NOMO-1 treated with dmso at 0.1 percent for 144 hours (cell line): ENCODE data around the gene PCMTD2.
"Not testable (repeated sequence)": the region's sequence is repeated elsewhere in the genome, so short reads cannot be mapped to it uniquely, and the experiment has no call there.

ENCODE experiments used
- DNase-seq: peaks from one replicate; lab custom pipeline; 2025; ENCODE audit not compliant: unreplicated experiment; lab: John Stamatoyannopoulos, UW

The PCMTD2 gene

DNA sequence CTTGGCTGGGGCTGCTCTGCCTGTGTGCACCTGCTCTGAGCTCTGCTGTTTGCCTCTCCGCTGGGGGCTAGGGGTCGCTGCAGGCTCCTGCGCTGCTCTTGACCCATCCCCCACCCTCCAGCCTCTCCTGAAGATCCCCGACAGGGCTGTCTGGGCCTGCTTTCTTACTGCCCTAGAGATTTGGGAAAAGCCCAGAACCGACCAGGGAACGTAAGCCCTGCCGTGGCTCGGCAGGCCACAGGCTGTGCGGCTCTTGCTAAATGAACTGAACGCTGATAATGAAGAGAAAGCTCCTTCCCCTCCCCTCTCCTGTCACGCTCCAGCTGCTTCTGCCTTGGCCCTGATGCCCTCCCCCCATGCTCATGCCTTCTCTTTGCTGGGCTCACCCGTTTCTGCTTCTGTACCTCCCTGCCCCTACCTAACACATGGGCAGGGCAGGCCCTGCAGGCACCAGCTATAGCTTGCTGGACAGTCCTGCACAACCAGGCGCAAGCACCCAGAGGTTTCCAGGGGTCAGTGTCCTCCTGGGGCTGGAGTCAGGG, 32.0 kb upstream of the PCMTD2 start:
- no peak for DNase-seq

- no peak for DNase-seq
Measured at GRCh38 chr20:64224351-64225170, 31.0 kb upstream of the PCMTD2 start.

GRCh38 chr20:64225171-64225595, 30.4 kb upstream of the PCMTD2 start:
- no peak for DNase-seq

DNA sequence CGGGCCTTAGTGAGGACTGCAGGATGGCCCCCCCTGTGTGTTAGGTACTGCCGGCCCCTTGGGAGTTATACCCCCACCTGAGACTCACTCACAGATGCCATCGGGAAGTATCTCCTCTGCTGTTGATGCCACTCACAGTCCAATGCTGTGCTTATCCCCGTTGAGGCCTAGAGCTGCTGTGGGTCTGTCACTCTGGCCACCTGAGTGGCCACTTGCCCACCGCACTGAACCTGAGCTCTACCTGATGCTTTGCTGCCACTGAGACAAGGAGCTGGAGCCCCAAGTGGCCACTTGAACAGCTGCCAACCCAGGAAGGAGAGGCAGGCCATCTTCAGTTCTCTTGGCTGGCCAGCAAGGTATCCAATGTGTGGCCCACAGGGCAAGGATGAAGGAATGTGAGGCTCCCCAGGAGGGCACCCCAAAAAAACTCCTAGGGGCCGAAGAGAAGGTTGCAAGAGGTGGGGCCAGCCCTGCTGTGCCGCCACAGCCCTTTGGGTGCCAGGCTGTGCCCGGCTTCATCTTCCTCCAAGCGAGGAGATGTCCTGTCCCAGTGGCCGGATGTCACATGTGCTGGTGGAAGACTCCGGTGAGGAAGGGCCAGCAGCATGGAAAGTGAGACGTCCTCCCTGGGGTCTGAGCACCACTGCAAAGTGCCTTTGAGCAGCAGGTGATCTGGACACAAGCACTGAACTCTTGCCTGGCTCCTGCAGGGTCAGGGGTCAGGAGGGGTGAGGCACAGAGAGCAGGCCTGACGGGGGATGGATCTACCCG, 29.5 kb upstream of the PCMTD2 start:
- DNase-seq = no peak

GRCh38 chr20:64226686-64227580, 28.6 kb upstream of the PCMTD2 start:
- DNase-seq = no peak

DNA sequence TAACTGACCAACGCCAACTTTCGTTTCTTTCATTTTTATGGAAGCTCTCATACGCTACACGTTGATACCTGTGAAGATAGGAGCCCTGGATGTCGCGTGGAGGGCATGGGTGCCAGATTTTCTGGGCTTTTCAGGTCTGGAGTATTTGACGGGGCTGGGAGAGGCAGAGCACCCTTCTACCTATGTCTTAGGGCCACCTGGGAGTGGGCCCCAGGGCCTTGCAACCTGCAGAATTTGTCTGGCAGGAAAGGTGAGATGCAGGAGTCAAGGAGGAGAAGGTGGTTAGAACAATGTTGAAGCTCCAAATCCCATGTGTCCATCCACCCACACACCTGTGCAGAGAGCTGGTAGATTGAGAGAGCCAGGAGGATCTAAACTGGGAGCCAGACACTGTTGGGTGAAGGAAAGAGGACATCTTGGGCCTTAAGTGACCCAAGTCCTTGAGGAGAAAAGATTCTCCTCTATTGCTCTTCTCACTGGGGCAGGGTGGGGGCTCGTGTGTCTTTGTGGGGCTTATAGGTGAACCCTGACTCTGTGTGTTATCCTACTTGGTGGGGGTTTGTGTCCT, 27.4 kb upstream of the PCMTD2 start:
- no peak for DNase-seq

DNA sequence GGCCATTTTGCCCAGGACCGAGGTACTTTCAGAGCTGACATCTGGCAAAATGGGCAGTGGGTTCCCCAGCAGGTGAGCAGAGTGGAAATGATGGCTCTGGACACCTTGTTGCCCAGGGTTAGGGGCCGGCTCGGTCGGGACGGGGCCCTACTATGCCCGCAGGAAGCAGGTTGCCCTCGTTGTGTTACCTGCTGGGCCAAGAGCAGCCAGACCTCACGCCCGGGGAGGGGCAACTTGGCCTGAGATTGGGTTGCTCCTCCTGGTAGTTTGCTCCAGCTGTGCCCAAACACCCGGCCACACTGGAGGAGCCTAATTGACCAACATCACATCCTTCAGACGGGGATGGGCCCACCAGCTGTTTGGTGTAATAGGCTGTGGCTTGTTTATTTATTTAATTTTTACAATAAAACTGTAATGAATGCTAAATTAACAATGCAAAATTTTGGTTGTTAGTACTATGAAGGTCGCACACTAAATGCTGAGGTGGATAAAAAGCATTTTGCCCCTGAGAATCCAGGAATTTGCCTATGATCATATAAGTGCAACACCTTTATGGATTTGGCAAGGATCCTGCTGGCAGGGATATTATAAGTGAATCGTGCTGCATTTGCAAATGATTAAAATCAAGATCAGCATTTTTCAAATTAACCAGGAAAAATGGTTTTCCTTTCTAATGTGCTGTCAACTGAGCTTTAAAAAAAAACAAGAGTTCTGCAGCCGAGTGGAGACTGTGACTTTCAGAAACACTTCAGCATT, 26.6 kb upstream of the PCMTD2 start:
- DNase-seq = no peak

DNA sequence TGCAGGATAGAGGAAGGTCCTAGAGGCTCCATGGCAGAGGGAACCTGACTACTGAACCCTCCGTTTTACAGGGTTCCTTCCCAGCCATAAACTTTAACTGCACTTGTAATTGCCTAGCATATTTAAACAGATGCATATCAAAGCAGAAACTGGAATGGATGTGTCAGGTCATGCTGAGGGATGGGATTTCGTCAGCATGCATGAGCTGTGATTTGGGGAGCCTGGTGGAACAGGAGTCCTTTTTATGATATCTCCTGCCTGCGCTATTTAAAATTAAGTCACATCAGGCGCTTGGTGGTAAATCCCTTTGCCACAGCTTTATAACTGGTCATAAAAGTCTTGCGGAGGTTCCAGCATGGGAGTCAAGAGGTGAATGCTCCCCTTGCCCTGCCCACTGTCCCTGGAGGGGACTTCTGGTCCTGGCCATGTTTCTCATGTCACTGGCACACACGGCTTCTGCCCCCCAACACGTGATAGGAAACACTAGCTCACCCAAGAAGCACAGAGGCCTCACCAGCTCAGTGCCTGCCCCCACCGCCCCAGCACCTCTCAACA, 26.0 kb upstream of the PCMTD2 start:
- no peak for DNase-seq

- no peak for DNase-seq
Measured at GRCh38 chr20:64230461-64231145, 24.9 kb upstream of the PCMTD2 start.

GRCh38 chr20:64231621-64232550, 23.7 kb upstream of the PCMTD2 start:
- no peak for DNase-seq

GRCh38 chr20:64232794-64233193, 22.8 kb upstream of the PCMTD2 start:
- DNase-seq = no peak

DNA sequence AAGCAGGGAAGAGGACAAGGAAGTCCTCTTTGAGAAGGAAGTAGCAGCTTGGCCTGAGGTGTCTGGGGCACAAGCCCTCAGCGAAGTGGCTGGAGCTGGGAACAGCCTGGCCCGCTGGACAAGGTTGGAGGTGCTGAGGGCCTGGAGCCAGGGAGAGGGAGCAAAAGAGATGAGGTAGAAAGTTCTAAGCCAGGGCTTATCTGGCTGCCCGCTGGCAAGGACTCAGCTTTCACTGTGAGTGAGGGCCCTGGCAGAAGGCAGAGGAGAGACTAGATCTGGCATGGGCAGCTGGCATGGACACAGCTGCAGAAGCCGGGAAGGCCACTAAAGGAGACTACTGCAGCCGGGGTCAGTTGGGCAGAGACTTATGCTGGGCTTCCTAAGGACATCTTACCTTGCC, 21.8 kb upstream of the PCMTD2 start:
- DNase-seq = no peak

DNA sequence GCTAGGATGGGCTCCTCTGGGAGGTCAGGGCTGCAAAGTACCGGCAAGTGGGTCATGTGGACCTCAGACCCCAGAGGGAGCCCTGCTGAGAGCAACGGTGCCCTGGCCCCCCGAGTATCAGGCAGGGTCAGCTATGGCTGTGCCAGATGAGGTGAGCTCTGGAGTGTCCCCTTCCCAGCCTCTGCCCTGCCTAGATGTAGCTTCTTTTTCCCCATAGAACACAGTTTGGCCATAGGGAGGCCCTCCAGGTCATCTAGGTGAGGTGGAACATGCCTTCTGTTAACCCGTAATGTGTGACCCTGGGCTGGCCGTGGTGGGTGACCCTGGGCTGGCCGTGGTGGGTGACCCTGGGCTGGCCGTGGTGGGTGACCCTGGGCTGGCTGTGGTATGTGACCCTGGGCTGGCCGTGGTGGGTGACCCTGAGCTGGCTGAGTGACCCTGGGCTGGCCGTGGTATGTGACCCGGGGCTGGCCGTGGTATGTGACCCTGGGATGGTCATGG, 21.2 kb upstream of the PCMTD2 start:
- DNase-seq = no peak

DNA sequence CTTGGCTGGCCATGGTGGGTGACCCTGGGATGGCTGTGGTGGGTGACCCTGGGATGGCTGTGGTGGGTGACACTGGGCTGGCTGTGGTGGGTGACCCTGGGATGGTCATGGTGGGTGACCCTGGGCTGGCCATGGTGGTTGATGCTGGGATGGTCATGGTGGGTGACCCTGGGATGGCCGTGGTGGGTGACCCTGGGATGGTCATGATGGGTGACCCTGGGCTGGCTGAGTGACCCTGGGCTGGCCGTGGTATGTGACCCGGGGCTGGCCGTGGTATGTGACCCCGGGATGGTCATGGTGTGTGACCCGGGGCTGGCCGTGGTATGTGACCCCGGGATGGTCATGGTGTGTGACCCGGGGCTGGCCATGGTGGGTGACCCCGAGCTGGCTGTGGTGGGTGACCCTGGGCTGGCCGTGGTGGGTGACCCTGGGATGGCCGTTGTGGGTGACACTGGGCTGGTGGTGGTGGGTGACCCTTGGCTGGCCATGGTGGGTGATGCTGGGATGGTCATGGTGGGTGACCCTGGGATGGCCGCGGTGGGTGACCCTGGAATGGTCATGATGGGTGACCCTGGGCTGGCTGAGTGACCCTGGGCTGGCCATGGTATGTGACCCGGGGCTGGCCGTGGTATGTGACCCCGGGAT, 20.5 kb upstream of the PCMTD2 start:
- DNase-seq = not testable (repeated sequence)

DNA sequence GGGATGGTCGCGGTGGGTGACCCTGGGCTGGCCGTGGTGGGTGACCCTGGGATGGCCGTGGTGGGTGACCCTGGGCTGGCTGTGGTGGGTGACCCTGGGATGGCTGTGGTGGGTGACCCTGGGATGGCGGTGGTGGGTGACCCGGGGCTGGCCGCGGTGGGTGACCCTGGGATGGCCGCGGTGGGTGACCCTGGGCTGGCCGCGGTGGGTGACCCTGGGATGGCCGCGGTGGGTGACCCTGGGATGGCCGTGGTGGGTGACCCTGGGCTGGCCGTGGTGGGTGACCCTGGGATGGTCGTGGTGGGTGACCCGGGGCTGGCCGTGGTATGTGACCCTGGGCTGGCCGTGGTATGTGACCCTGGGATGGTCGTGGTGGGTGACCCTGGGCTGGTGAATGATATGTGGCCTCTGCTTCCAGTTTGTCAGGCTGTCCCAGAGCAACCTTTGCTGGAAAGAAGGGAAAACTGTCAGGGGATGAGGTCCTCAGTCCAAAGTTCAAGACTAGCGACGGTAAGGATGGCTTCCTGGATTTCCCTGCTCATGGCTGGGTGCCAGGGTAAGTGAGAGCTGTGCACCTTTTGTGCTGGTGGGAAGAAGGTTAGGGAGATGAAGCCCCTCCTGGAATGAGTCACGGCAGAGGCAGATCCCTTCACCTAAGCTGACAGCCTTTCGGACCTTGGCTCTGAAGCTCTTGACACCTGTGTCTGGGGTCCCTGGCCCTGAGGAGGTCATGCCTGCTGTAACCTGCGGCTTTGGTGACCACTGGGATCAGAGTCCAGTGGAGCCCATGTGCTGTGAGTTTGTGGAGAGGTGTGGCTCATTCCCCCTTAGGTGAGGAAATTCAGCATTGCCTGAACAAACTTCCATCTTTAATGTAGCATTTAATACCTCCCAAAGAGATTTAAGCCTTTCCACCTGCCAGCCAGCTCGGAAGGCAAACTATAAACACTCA, 19.1 kb upstream of the PCMTD2 start:
- no peak for DNase-seq

DNA sequence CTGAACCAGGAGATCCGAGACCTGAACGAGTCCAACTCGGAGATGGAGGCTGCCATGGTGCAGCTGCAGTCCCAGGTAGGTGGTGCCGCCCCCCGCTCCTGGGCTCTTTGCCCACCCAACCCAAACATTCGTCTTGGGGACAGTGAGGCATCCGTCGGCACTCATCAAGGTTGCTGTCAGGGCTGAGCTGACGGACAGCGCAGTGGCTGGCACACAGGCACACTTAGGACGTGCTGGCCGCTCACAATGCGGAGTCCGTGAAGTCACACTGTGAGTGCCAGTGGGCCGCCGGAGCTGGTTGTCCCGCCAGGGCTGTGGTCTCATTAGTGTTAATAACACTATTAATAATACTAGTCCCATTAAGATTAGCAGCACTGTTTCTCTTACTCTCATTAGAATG, 18.2 kb upstream of the PCMTD2 start:
- no peak for DNase-seq
